Measurements from ENCODE around the gene ARG2.

- TF ChIP-seq, protein P1, sequence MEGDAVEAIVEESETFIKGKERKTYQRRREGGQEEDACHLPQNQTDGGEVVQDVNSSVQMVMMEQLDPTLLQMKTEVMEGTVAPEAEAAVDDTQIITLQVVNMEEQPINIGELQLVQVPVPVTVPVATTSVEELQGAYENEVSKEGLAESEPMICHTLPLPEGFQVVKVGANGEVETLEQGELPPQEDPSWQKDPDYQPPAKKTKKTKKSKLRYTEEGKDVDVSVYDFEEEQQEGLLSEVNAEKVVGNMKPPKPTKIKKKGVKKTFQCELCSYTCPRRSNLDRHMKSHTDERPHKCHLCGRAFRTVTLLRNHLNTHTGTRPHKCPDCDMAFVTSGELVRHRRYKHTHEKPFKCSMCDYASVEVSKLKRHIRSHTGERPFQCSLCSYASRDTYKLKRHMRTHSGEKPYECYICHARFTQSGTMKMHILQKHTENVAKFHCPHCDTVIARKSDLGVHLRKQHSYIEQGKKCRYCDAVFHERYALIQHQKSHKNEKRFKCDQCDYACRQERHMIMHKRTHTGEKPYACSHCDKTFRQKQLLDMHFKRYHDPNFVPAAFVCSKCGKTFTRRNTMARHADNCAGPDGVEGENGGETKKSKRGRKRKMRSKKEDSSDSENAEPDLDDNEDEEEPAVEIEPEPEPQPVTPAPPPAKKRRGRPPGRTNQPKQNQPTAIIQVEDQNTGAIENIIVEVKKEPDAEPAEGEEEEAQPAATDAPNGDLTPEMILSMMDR (IDR thresholded peaks at IDR 0.05): no peak
- no peak for TF ChIP-seq POLR2A (IDR thresholded peaks at IDR 0.05)
These were observed 55.5 kb downstream of the ARG2 start for GRCh38 chr14:67675219-67675582.

Data from Peyer's patch (tissue), 4 donors.